ENCODE measurements around the gene DNAJA3.

- TF ChIP-seq UBTF (IDR thresholded peaks at IDR 0.05; ENCODE audit: borderline replicate concordance in 1 of 2, low read depth in 2 of 2, low read length in 2 of 2), result no peak
- no peak for TF ChIP-seq TEAD4 (IDR thresholded peaks at IDR 0.05; ENCODE audit: low read length)
- TF ChIP-seq TEAD4 (CRISPR knock-in tag; IDR thresholded peaks at IDR 0.05; ENCODE audit: borderline replicate concordance), result no peak
- TF ChIP-seq GMEB1 (CRISPR knock-in tag; IDR thresholded peaks at IDR 0.05), result no peak
- no peak for TF ChIP-seq ZNF408 (CRISPR knock-in tag; IDR thresholded peaks at IDR 0.05; ENCODE audit: low read depth)
- TF ChIP-seq NFYB (IDR thresholded peaks at IDR 0.05; ENCODE audit: extremely low read depth, insufficient read length), result no peak
Observed at GRCh38 chr16:4411684-4412083, 14.0 kb upstream of the DNAJA3 start.
